ENCODE data around the gene DBNL.

Gene DBNL

DNA sequence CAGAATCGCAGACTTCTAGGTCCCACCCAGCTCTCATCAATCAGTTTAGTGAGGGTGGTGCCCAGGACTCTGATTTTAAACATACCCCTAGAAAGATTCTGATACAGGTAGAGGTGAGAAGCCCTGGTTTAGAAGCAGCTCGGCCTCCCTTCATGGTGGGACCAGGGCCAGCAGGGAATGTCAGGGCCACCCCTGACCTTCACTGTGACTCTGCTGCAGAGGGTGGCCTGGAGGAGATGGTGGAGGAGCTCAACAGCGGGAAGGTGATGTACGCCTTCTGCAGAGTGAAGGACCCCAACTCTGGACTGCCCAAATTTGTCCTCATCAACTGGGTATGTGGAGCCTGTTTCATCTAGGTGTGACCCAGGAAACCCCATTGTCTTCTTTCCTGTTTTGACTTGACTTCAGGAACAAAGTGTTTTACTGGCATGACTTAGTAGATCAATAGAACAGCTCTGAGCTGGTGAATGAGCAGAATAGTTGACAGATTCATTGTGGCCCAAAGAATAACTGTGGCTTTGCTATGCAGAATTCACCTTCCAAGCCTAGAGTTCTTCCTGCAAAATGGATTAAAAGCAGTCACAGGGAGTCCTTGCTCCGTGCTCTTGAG lies 7.2 kb downstream of the DBNL start:
- no peak for DNase-seq
- Histone ChIP-seq H3K79me1 (ENCODE audit: low read length) (peaks cover 8% of the 10 kb centered on the region), H3K9ac (ENCODE audit: low read length) (no peak overlapping the region), H3K4me3 (ENCODE audit: low read length) (no peak overlapping the region), H4K8ac (ENCODE audit: low read depth, low read length) (no peak overlapping the region), H4K5ac (ENCODE audit: low read length) (no peak overlapping the region), H3K56ac (ENCODE audit: low read length) (no peak overlapping the region), H2BK5ac (ENCODE audit: low read length) (no peak overlapping the region), H2BK120ac (ENCODE audit: low read depth, low read length) (no peak overlapping the region), H2BK15ac (replicated peaks; ENCODE audit: low read depth) (no peak overlapping the region), H3K27me3 (ENCODE audit: insufficient read depth, low read length, poor library complexity) (no peaks in the 10 kb centered on the region), H2AK5ac (ENCODE audit: low read length) (no peak overlapping the region), H3K4me2 (ENCODE audit: low read length) (no peak overlapping the region), H3K4me1 (ENCODE audit: control insufficient read depth, low read depth, low read length) (no peaks in the 10 kb centered on the region), H3K4ac (ENCODE audit: low read depth, low read length) (no peak overlapping the region), H3K18ac (ENCODE audit: low read length) (no peak overlapping the region), H3K79me2 (ENCODE audit: control insufficient read depth, insufficient read depth, low read length) (peaks cover under 1% of the 10 kb centered on the region), H3K23ac (ENCODE audit: low read length) (no peak overlapping the region), H3K36me3 (ENCODE audit: control insufficient read depth, insufficient read depth, low read length) (peaks cover 4% of the 10 kb centered on the region), H3K27ac (ENCODE audit: low read depth, low read length) (no peak overlapping the region)
- WGBS (ENCODE audit: extremely low coverage, insufficient coverage, low lambda C conversion rate), result no CpG with 5 or more reads among the region's 5 CpGs

GRCh38 chr7:44052771-44053365 lies 8.4 kb downstream of the DBNL start:
- Histone ChIP-seq H2BK5ac (ENCODE audit: low read length) (no peak overlapping the region), H3K18ac (ENCODE audit: low read length) (no peak overlapping the region), H2BK15ac (replicated peaks; ENCODE audit: low read depth) (no peak overlapping the region), H2BK120ac (ENCODE audit: low read depth, low read length) (no peak overlapping the region), H3K36me3 (ENCODE audit: control insufficient read depth, insufficient read depth, low read length) (peaks cover 6% of the 10 kb centered on the region), H4K8ac (ENCODE audit: low read depth, low read length) (no peak overlapping the region), H3K9ac (ENCODE audit: low read length) (no peak overlapping the region), H4K5ac (ENCODE audit: low read length) (no peak overlapping the region), H3K79me1 (ENCODE audit: low read length) (peaks cover 2% of the 10 kb centered on the region), H3K4me1 (ENCODE audit: control insufficient read depth, low read depth, low read length) (no peaks in the 10 kb centered on the region), H3K56ac (ENCODE audit: low read length) (no peak overlapping the region), H3K4me3 (ENCODE audit: low read length) (no peak overlapping the region), H3K4ac (ENCODE audit: low read depth, low read length) (no peak overlapping the region), H3K23ac (ENCODE audit: low read length) (no peak overlapping the region), H3K4me2 (ENCODE audit: low read length) (no peak overlapping the region), H3K79me2 (ENCODE audit: control insufficient read depth, insufficient read depth, low read length) (no peaks in the 10 kb centered on the region), H2AK5ac (ENCODE audit: low read length) (no peak overlapping the region), H3K27me3 (ENCODE audit: insufficient read depth, low read length, poor library complexity) (no peaks in the 10 kb centered on the region), H3K27ac (ENCODE audit: low read depth, low read length) (no peak overlapping the region)
- WGBS (ENCODE audit: extremely low coverage, insufficient coverage, low lambda C conversion rate), result no CpG with 5 or more reads among the region's 12 CpGs
- DNase-seq, result no peak

DNA sequence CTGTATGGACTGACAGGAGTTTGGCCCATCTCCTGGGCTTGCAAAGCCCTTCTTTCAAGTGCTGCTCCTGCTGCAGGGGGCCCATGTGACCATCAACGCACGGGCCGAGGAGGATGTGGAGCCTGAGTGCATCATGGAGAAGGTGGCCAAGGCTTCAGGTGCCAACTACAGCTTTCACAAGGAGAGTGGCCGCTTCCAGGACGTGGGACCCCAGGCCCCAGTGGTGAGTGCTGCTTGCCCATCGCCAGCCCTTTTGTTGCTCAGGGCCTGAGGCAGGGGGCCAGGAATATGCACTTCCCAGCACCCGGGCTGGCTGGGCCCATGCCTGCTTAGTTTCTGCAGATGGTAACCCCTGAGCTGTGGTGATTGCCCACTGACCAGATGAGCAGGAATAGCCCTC lies 12.2 kb downstream of the DBNL start:
- H3K79me2 ChIP-seq (ENCODE audit: control insufficient read depth, insufficient read depth, low read length), result no peaks in the 10 kb centered on the region
- no peak overlapping the region for H3K4me2 ChIP-seq (ENCODE audit: low read length)
- no CpG with 5 or more reads among the region's 7 CpGs for WGBS (ENCODE audit: extremely low coverage, insufficient coverage, low lambda C conversion rate)
- H3K4me3 ChIP-seq (ENCODE audit: low read length), result no peak overlapping the region
- no peak overlapping the region for H3K4ac ChIP-seq (ENCODE audit: low read depth, low read length)
- no peak overlapping the region for H4K8ac ChIP-seq (ENCODE audit: low read depth, low read length)
- H3K27ac ChIP-seq (ENCODE audit: low read depth, low read length), result no peak overlapping the region
- peaks cover 7% of the 10 kb centered on the region for H3K36me3 ChIP-seq (ENCODE audit: control insufficient read depth, insufficient read depth, low read length)
- H3K23ac ChIP-seq (ENCODE audit: low read length), result no peak overlapping the region
- H2AK5ac ChIP-seq (ENCODE audit: low read length), result no peak overlapping the region
- H3K9ac ChIP-seq (ENCODE audit: low read length), result no peak overlapping the region
- DNase-seq, result no peak
- no peak overlapping the region for H3K18ac ChIP-seq (ENCODE audit: low read length)
- no peaks in the 10 kb centered on the region for H3K27me3 ChIP-seq (ENCODE audit: insufficient read depth, low read length, poor library complexity)
- no peak overlapping the region for H3K56ac ChIP-seq (ENCODE audit: low read length)
- no peaks in the 10 kb centered on the region for H3K79me1 ChIP-seq (ENCODE audit: low read length)
- no peak overlapping the region for H4K5ac ChIP-seq (ENCODE audit: low read length)
- H2BK15ac ChIP-seq (replicated peaks; ENCODE audit: low read depth), result no peak overlapping the region
- H2BK5ac ChIP-seq (ENCODE audit: low read length), result no peak overlapping the region
- no peaks in the 10 kb centered on the region for H3K4me1 ChIP-seq (ENCODE audit: control insufficient read depth, low read depth, low read length)
- no peak overlapping the region for H2BK120ac ChIP-seq (ENCODE audit: low read depth, low read length)

DNA sequence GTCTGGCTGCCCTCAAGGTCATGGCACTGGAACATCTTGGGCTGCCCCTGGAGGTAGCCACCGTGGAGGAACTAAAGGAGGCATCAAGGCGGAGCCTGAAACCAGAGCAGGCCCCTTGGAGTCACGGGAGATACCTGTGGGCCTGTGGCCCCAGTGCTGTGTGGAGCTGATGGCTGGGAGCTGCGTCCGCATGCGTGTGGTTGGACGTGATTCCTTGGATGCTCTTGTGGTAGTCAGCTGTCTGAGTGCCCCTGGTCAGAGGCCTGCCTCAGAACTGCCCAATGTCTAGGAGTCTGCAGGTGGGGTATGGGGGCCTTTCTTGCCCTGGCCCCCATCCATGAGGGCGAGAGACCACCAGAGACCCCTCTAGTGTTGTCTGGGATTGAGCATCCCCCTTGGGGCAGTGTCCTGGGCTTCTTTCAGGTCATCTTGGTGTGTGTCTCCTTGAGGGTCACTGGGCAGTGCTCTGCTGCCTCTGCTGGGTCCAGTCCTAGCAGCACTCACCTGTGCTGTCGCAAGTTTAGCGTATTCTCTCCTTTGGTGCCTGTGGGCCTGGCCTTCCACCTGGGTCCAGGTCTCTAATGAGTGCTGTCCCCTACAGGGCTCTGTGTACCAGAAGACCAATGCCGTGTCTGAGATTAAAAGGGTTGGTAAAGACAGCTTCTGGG lies 12.8 kb downstream of the DBNL start:
- no peak overlapping the region for H2BK120ac ChIP-seq (ENCODE audit: low read depth, low read length)
- H3K9ac ChIP-seq (ENCODE audit: low read length), result no peak overlapping the region
- H3K36me3 ChIP-seq (ENCODE audit: control insufficient read depth, insufficient read depth, low read length), result peaks cover 7% of the 10 kb centered on the region
- no peak overlapping the region for H2BK5ac ChIP-seq (ENCODE audit: low read length)
- H2AK5ac ChIP-seq (ENCODE audit: low read length), result no peak overlapping the region
- no peak overlapping the region for H4K5ac ChIP-seq (ENCODE audit: low read length)
- no peak overlapping the region for H3K18ac ChIP-seq (ENCODE audit: low read length)
- no peak overlapping the region for H3K4me2 ChIP-seq (ENCODE audit: low read length)
- H3K27ac ChIP-seq (ENCODE audit: low read depth, low read length), result no peak overlapping the region
- no peaks in the 10 kb centered on the region for H3K79me1 ChIP-seq (ENCODE audit: low read length)
- no peak overlapping the region for H2BK15ac ChIP-seq (replicated peaks; ENCODE audit: low read depth)
- no peak overlapping the region for H3K23ac ChIP-seq (ENCODE audit: low read length)
- no peaks in the 10 kb centered on the region for H3K79me2 ChIP-seq (ENCODE audit: control insufficient read depth, insufficient read depth, low read length)
- no peaks in the 10 kb centered on the region for H3K4me1 ChIP-seq (ENCODE audit: control insufficient read depth, low read depth, low read length)
- H3K4ac ChIP-seq (ENCODE audit: low read depth, low read length), result no peak overlapping the region
- no peak overlapping the region for H3K56ac ChIP-seq (ENCODE audit: low read length)
- H4K8ac ChIP-seq (ENCODE audit: low read depth, low read length), result no peak overlapping the region
- DNase-seq, result no peak
- no peaks in the 10 kb centered on the region for H3K27me3 ChIP-seq (ENCODE audit: insufficient read depth, low read length, poor library complexity)
- no CpG with 5 or more reads among the region's 11 CpGs for WGBS (ENCODE audit: extremely low coverage, insufficient coverage, low lambda C conversion rate)
- H3K4me3 ChIP-seq (ENCODE audit: low read length), result no peak overlapping the region

GRCh38 chr7:44057849-44058758 lies 13.6 kb downstream of the DBNL start:
- Histone ChIP-seq H3K79me1 (ENCODE audit: low read length) (no peaks in the 10 kb centered on the region), H3K79me2 (ENCODE audit: control insufficient read depth, insufficient read depth, low read length) (no peaks in the 10 kb centered on the region), H3K9ac (ENCODE audit: low read length) (no peak overlapping the region), H3K4me1 (ENCODE audit: control insufficient read depth, low read depth, low read length) (no peaks in the 10 kb centered on the region), H3K4me2 (ENCODE audit: low read length) (no peak overlapping the region), H3K18ac (ENCODE audit: low read length) (no peak overlapping the region), H3K4me3 (ENCODE audit: low read length) (no peak overlapping the region), H3K23ac (ENCODE audit: low read length) (no peak overlapping the region), H4K8ac (ENCODE audit: low read depth, low read length) (no peak overlapping the region), H3K56ac (ENCODE audit: low read length) (no peak overlapping the region), H4K5ac (ENCODE audit: low read length) (no peak overlapping the region), H2BK15ac (replicated peaks; ENCODE audit: low read depth) (no peak overlapping the region), H2BK120ac (ENCODE audit: low read depth, low read length) (no peak overlapping the region), H3K27ac (ENCODE audit: low read depth, low read length) (no peak overlapping the region), H3K27me3 (ENCODE audit: insufficient read depth, low read length, poor library complexity) (no peaks in the 10 kb centered on the region), H2AK5ac (ENCODE audit: low read length) (no peak overlapping the region), H3K36me3 (ENCODE audit: control insufficient read depth, insufficient read depth, low read length) (peaks cover 7% of the 10 kb centered on the region), H3K4ac (ENCODE audit: low read depth, low read length) (no peak overlapping the region), H2BK5ac (ENCODE audit: low read length) (no peak overlapping the region)
- no CpG with 5 or more reads among the region's 30 CpGs for WGBS (ENCODE audit: extremely low coverage, insufficient coverage, low lambda C conversion rate)
- DNase-seq, result no peak
